Measurements from ENCODE around the gene TBCEL.

TBCEL gene

DNA sequence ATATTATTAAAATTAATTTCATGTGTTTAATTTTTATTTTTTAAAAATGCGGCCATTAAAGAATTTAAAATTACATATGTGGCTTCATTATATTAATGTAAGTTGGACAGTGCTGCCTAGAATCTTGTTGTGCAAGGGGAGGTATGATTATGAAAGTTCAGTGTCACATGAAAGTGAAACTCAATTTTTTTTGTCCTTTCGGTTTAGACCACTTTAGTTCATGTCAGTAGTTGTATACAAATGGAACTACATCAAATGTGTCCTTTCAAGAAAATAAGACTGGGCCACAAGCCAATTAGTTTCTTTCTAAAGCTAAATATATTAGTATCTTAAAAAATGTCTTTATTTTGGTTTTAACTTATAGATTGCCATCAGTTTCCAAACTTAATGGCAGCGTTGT, 35.7 kb downstream of the TBCEL start:
- H3K79me2 ChIP-seq (ENCODE audit: control insufficient read depth, insufficient read depth, low read length, unreplicated experiment), result no peaks in the 10 kb centered on the region
- H3K36me3 ChIP-seq (ENCODE audit: insufficient read depth, low read length), result peaks cover 32% of the 10 kb centered on the region
- H3K4me1 ChIP-seq (ENCODE audit: control insufficient read depth, insufficient read depth, low read length, unreplicated experiment), result no peaks in the 10 kb centered on the region
- no peak overlapping the region for H3K4me3 ChIP-seq (ENCODE audit: low read depth, low read length)
- no peak overlapping the region for H2AFZ ChIP-seq (ENCODE audit: low read length, unreplicated experiment)
- no peaks in the 10 kb centered on the region for H3K27me3 ChIP-seq (ENCODE audit: insufficient read depth, low read length)
- H3K27ac ChIP-seq (ENCODE audit: low read depth, low read length), result no peak overlapping the region

DNA sequence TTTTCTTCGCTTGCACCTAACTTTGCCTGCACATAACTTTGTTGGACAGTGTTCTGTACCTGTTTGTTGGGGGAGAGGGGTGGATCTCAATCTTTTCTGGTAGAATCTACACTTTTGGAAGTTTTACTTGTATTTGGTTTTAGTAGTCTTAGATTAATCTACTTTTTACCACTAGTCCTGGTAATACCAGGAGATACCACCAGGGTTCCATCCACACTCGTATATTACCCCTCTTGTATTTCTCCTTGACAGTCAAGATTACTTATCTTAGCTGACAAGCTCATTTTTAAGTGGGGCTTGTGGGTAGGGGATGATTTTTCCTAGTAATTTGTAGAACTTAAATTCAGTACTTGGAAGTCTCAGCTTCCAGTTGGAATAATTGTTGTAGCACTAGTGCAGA, 39.8 kb downstream of the TBCEL start:
- H3K27ac ChIP-seq (ENCODE audit: low read depth, low read length), result no peak overlapping the region
- H3K27me3 ChIP-seq (ENCODE audit: insufficient read depth, low read length), result no peaks in the 10 kb centered on the region
- H3K36me3 ChIP-seq (ENCODE audit: insufficient read depth, low read length), result peaks cover 36% of the 10 kb centered on the region
- no peaks in the 10 kb centered on the region for H3K4me1 ChIP-seq (ENCODE audit: control insufficient read depth, insufficient read depth, low read length, unreplicated experiment)
- no peak overlapping the region for H3K4me3 ChIP-seq (ENCODE audit: low read depth, low read length)
- no peaks in the 10 kb centered on the region for H3K79me2 ChIP-seq (ENCODE audit: control insufficient read depth, insufficient read depth, low read length, unreplicated experiment)
- H2AFZ ChIP-seq (ENCODE audit: low read length, unreplicated experiment), result no peak overlapping the region

DNA sequence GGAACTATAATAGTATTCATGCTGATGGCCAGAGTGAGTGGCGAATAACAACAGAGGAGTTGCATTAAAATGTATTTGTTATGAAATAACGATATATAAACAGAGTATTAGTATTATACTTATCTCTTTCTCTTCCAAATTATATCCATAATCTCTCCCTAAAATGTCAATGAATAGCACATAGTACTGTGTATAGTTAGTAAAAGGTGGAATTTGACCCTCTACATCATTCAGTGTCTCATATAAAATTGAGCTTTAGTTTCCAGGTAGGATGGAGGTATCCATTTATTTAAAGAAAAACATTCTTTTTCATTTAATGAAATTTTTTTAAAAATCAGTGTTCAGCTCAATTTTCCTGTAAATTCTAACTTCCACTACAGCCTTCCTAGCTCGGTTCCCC, 42.7 kb downstream of the TBCEL start:
- H3K4me3 ChIP-seq (ENCODE audit: low read depth, low read length), result no peak overlapping the region
- H3K27me3 ChIP-seq (ENCODE audit: insufficient read depth, low read length), result no peaks in the 10 kb centered on the region
- no peak overlapping the region for H2AFZ ChIP-seq (ENCODE audit: low read length, unreplicated experiment)
- no peaks in the 10 kb centered on the region for H3K79me2 ChIP-seq (ENCODE audit: control insufficient read depth, insufficient read depth, low read length, unreplicated experiment)
- no peaks in the 10 kb centered on the region for H3K4me1 ChIP-seq (ENCODE audit: control insufficient read depth, insufficient read depth, low read length, unreplicated experiment)
- peaks cover 33% of the 10 kb centered on the region for H3K36me3 ChIP-seq (ENCODE audit: insufficient read depth, low read length)
- no peak overlapping the region for H3K27ac ChIP-seq (ENCODE audit: low read depth, low read length)

DNA sequence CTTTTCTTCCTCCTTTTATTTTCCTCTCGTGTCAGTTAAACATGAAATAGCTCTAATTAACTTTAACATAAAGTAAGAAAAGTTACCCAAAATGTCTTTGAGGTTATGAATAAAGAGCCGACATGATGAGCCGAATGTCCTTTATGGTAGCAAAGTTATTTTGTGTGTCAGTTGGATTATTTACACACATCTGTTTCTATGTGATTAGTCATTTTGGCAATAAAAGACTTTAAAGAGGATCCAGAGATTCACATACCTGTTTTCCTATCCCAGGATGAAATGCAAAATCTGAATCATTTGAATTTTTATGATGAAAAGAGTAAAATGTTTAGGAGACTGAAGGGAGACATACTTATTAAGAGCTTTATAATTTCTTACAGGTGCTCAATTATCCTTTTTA, 43.1 kb downstream of the TBCEL start:
- no peaks in the 10 kb centered on the region for H3K4me1 ChIP-seq (ENCODE audit: control insufficient read depth, insufficient read depth, low read length, unreplicated experiment)
- no peaks in the 10 kb centered on the region for H3K27me3 ChIP-seq (ENCODE audit: insufficient read depth, low read length)
- H2AFZ ChIP-seq (ENCODE audit: low read length, unreplicated experiment), result no peak overlapping the region
- H3K4me3 ChIP-seq (ENCODE audit: low read depth, low read length), result no peak overlapping the region
- H3K79me2 ChIP-seq (ENCODE audit: control insufficient read depth, insufficient read depth, low read length, unreplicated experiment), result no peaks in the 10 kb centered on the region
- H3K36me3 ChIP-seq (ENCODE audit: insufficient read depth, low read length), result peaks cover 33% of the 10 kb centered on the region
- H3K27ac ChIP-seq (ENCODE audit: low read depth, low read length), result no peak overlapping the region

DNA sequence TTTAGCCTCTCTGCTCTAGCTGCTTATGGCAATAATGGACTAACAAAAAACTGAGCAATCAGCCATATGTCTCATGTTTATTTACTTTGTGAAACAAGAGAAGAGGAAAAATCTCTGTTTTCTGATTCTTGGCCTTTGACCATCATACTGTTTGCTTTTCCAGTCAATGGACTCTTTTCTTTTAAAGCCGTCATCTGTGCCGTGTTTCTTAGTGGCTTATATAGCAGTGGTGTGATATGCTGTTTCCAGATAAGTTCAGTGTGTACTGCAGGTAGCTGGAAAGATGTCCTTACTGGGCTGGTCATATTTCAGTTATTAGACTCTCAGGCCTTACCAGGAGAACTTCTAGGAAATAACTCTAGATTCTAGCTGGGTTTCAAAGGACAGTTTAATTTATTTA, 43.6 kb downstream of the TBCEL start:
- H3K36me3 ChIP-seq (ENCODE audit: insufficient read depth, low read length), result peaks cover 30% of the 10 kb centered on the region
- no peaks in the 10 kb centered on the region for H3K27me3 ChIP-seq (ENCODE audit: insufficient read depth, low read length)
- H3K27ac ChIP-seq (ENCODE audit: low read depth, low read length), result no peak overlapping the region
- no peak overlapping the region for H3K4me3 ChIP-seq (ENCODE audit: low read depth, low read length)
- no peaks in the 10 kb centered on the region for H3K79me2 ChIP-seq (ENCODE audit: control insufficient read depth, insufficient read depth, low read length, unreplicated experiment)
- H3K4me1 ChIP-seq (ENCODE audit: control insufficient read depth, insufficient read depth, low read length, unreplicated experiment), result no peaks in the 10 kb centered on the region
- no peak overlapping the region for H2AFZ ChIP-seq (ENCODE audit: low read length, unreplicated experiment)

DNA sequence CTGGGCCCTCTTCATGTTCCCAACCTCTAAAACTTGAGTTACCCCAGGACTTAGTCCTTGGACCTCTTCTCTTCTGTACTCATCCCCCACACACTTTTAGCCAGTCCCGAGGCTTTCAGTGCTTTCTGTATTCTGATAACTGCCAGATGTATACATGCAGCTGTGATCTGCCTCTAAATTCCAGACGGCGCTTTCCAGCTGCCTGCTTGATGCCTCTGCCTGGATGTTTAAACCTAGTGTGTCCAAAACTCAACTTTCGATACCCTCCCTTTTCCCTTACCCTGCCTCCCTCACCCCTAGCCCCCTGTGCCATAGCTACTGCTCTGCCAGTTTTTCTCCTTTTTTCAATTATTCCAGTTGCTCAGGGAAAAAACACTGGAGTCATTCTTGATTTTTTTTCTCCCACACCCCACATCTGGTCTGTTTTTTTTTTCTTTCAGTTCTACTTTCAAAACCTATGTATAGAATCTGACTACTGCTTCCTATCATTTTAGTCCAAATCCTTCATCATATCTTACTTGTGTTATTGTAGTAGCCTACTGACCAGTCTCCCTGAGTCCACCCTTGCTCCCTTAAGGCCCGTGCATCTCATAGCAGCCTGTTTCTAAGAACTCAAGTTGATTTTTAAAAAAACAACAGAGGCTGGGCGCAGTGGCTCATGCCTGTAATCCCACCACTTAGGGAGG, 44.2 kb downstream of the TBCEL start:
- Histone ChIP-seq H3K27ac (ENCODE audit: low read depth, low read length) (no peak overlapping the region), H3K36me3 (ENCODE audit: insufficient read depth, low read length) (peaks cover 27% of the 10 kb centered on the region), H3K27me3 (ENCODE audit: insufficient read depth, low read length) (no peaks in the 10 kb centered on the region), H2AFZ (ENCODE audit: low read length, unreplicated experiment) (no peak overlapping the region), H3K4me3 (ENCODE audit: low read depth, low read length) (no peak overlapping the region), H3K79me2 (ENCODE audit: control insufficient read depth, insufficient read depth, low read length, unreplicated experiment) (no peaks in the 10 kb centered on the region), H3K4me1 (ENCODE audit: control insufficient read depth, insufficient read depth, low read length, unreplicated experiment) (no peaks in the 10 kb centered on the region)

DNA sequence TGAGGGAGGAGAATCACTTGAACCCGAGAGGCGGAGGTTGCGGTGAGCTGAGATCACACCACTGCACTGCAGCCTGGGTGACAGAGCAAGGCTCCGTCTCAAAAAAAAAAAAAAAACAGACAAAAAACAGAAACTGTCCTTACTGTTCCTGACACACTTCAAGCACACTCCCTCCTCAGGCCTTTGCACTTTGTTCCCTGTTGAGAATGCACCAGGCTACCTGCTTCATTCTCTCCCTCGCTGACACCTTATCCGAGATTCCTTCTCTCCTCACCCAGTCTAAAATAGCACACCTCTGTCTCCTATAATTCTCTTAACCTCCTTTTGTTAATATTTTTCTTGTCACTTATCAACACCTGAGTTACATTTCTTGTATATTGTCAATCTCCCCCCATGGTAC, 44.9 kb downstream of the TBCEL start:
- Histone ChIP-seq H3K4me1 (ENCODE audit: control insufficient read depth, insufficient read depth, low read length, unreplicated experiment) (no peaks in the 10 kb centered on the region), H3K27ac (ENCODE audit: low read depth, low read length) (no peak overlapping the region), H3K4me3 (ENCODE audit: low read depth, low read length) (no peak overlapping the region), H3K79me2 (ENCODE audit: control insufficient read depth, insufficient read depth, low read length, unreplicated experiment) (no peaks in the 10 kb centered on the region), H3K36me3 (ENCODE audit: insufficient read depth, low read length) (peaks cover 22% of the 10 kb centered on the region), H3K27me3 (ENCODE audit: insufficient read depth, low read length) (no peaks in the 10 kb centered on the region), H2AFZ (ENCODE audit: low read length, unreplicated experiment) (no peak overlapping the region)

DNA sequence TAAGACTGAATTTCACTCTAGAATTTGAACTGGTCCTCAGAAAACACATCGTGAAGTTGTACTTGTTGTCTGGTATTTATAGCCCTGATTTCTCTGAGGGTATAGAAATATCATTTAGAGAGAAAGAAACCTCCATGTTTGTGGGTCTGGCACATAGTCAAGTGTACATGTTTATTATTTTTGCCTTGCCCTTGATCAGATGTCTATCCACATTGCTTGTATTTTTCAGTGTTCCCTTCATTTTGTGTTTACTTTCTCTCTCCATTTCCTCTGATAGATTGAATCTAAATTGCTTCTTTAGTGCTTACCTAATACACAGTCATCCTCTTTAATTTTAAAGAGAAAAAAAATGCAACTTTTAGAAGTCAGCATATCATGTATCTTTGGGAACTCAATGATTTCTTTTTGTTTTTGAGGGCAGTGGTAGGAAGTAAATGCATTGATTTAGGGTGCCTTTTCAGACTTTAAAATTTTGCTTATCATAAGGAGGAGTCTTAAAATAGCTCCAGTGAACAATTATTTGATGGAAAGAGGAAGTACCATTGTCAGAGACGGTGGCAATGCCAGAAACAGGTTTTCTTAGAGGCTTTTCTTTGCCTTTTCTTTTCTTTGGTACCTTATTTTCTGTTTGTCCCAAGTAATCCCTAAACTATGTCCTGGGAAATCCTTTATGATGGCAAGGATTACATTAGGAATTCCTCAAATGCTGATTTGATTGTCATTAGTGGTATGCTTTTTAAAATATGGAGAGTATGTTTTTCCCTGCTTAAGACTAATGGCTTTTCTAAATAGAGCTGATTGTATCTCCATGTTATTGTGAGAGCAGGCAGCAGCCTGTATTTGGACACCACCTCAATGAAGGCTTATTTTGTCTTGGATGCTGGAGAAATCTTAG, 47.3 kb downstream of the TBCEL start:
- Histone ChIP-seq H3K4me1 (ENCODE audit: control insufficient read depth, insufficient read depth, low read length, unreplicated experiment) (no peaks in the 10 kb centered on the region), H3K36me3 (ENCODE audit: insufficient read depth, low read length) (peaks cover 14% of the 10 kb centered on the region), H3K4me3 (ENCODE audit: low read depth, low read length) (no peak overlapping the region), H2AFZ (ENCODE audit: low read length, unreplicated experiment) (no peak overlapping the region), H3K27ac (ENCODE audit: low read depth, low read length) (no peak overlapping the region), H3K27me3 (ENCODE audit: insufficient read depth, low read length) (no peaks in the 10 kb centered on the region), H3K79me2 (ENCODE audit: control insufficient read depth, insufficient read depth, low read length, unreplicated experiment) (no peaks in the 10 kb centered on the region)

DNA sequence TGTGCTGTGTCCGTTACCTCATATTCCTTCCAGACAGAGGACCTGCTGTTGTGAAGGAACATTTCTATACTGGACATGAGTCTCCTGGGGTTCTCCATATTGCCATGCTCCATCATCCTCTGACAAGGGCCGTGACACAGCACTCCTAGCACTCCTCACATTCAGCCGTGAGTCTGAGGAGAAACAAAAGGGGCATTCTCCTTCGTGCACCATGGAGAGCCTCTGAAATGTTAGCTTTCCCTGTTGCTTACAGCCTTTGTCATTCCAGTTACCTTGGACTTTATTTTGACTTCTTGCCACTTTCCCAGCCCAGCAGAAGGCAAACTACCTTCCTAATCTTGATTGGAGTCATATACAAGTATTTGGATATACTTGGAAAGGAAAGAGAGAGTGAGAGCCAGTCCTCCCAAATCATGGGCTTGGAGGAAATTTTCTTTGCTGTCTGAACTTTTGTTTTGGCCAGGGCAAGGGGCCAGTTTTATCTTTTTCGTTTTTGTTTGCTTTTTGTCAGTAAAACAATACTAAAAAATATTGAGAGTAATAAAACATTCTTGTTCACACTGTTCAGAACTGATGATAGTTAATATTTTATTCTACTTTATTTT, 48.0 kb downstream of the TBCEL start:
- no peaks in the 10 kb centered on the region for H3K79me2 ChIP-seq (ENCODE audit: control insufficient read depth, insufficient read depth, low read length, unreplicated experiment)
- H3K27ac ChIP-seq (ENCODE audit: low read depth, low read length), result no peak overlapping the region
- H3K4me1 ChIP-seq (ENCODE audit: control insufficient read depth, insufficient read depth, low read length, unreplicated experiment), result no peaks in the 10 kb centered on the region
- H3K27me3 ChIP-seq (ENCODE audit: insufficient read depth, low read length), result no peaks in the 10 kb centered on the region
- H2AFZ ChIP-seq (ENCODE audit: low read length, unreplicated experiment), result no peak overlapping the region
- no peak overlapping the region for H3K4me3 ChIP-seq (ENCODE audit: low read depth, low read length)
- H3K36me3 ChIP-seq (ENCODE audit: insufficient read depth, low read length), result peaks cover 14% of the 10 kb centered on the region

DNA sequence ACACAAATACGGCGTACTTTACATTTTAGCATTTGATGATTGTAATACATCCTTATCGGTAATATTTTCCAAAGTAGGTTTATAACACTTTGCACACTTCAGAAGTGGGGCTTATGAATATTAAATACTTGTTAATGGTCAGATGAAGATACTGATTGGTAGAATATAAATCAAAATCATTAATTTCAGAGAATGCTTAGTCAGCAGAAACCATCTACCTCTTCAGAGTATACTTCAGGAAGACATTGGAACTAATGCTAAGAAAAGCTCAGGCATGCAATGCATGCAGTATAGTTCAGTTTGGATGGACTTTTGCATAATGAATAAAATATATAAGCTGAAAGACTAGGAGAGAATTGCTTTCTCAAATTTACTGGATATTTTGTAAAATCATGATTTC, 57.4 kb downstream of the TBCEL start:
- H2AFZ ChIP-seq (ENCODE audit: low read length, unreplicated experiment), result no peak overlapping the region
- no peaks in the 10 kb centered on the region for H3K4me1 ChIP-seq (ENCODE audit: control insufficient read depth, insufficient read depth, low read length, unreplicated experiment)

More for the DNA sequence above, 57.4 kb downstream of the TBCEL start:
- H3K4me3 ChIP-seq (ENCODE audit: low read depth, low read length), result no peak overlapping the region
- H3K27ac ChIP-seq (ENCODE audit: low read depth, low read length), result no peak overlapping the region
- H3K27me3 ChIP-seq (ENCODE audit: insufficient read depth, low read length), result no peaks in the 10 kb centered on the region
- H3K36me3 ChIP-seq (ENCODE audit: insufficient read depth, low read length), result no peaks in the 10 kb centered on the region
- H3K79me2 ChIP-seq (ENCODE audit: control insufficient read depth, insufficient read depth, low read length, unreplicated experiment), result no peaks in the 10 kb centered on the region
